HPDE6-E6E7 (cell line): ENCODE data around the gene PRDX2.
"Not testable (repeated sequence)": the region's sequence is repeated elsewhere in the genome, so short reads cannot be mapped to it uniquely, and the experiment has no call there.

Source experiments
- DNase-seq: peaks from one replicate; pipeline ENCODE4 v3.0.0; 2011; ENCODE audit warnings: missing footprints; ENCODE audit errors: extremely low spot score

The PRDX2 gene

GRCh38 chr19:12801466-12802266 lies at the start of gene PRDX2, which contains the start of gene THSD8:
Gene PRDX2 (minus strand): TSS chr19:12801800. CDS start chr19:12801261, 539 bp downstream.
Gene THSD8 (plus strand): TSS chr19:12802069. CDS start chr19:12802072, 3 bp downstream.
- DNase-seq = no peak

- DNase-seq = peak; percentile 87
Measured at GRCh38 chr19:12847159-12848139, 45.8 kb upstream of the PRDX2 start.

- not testable (repeated sequence) for DNase-seq
Measured at GRCh38 chr19:12846613-12847012, 45.0 kb upstream of the PRDX2 start.

GRCh38 chr19:12843999-12844732 lies 42.6 kb upstream of the PRDX2 start:
- no peak for DNase-seq

GRCh38 chr19:12843328-12843727 lies 41.7 kb upstream of the PRDX2 start:
- DNase-seq = no peak

- no peak for DNase-seq
Measured at GRCh38 chr19:12842511-12842910, 40.9 kb upstream of the PRDX2 start.

GRCh38 chr19:12841094-12841493 lies 39.5 kb upstream of the PRDX2 start:
- no peak for DNase-seq

GRCh38 chr19:12840091-12841079 lies 38.8 kb upstream of the PRDX2 start:
- no peak for DNase-seq

- no peak for DNase-seq
Measured at GRCh38 chr19:12838886-12839756, 37.5 kb upstream of the PRDX2 start.

- no peak for DNase-seq
Measured at GRCh38 chr19:12838182-12838885, 36.7 kb upstream of the PRDX2 start, which contains the start of gene MAST1. Gene MAST1 (plus strand): TSS chr19:12838515. CDS start chr19:12838573, 58 bp downstream.

- no peak for DNase-seq
Measured at GRCh38 chr19:12837225-12837624, 35.6 kb upstream of the PRDX2 start.

- no peak for DNase-seq
Measured at GRCh38 chr19:12836529-12836863, 34.9 kb upstream of the PRDX2 start.

- no peak for DNase-seq
Measured at GRCh38 chr19:12834976-12835757, 33.6 kb upstream of the PRDX2 start.

- DNase-seq = no peak
Measured at GRCh38 chr19:12834566-12834943, 33.0 kb upstream of the PRDX2 start, which contains the start of gene RTBDN. Gene RTBDN (minus strand): TSS chr19:12834579. CDS start chr19:12829979, 4,600 bp downstream.

- no peak for DNase-seq
Measured at GRCh38 chr19:12833738-12834565, 32.4 kb upstream of the PRDX2 start.

GRCh38 chr19:12833418-12833737 lies 31.8 kb upstream of the PRDX2 start:
- DNase-seq = no peak

GRCh38 chr19:12828494-12828893 lies 26.9 kb upstream of the PRDX2 start:
- no peak for DNase-seq
